T-helper 17 cell (primary cell): ENCODE data around the gene ARV1. TPM values are rescaled to one million over a fixed set of nuclear protein-coding genes. Genes with fewer than 3 reads are reported as not detected.

Source experiments
- ATAC-seq: fragments of 150-1000 bp; cut with Tn5 transposase; 2 replicates; pipeline ENCODE4 v1.10.0; 2021; ENCODE audit warnings: mild to moderate bottlenecking, moderate library complexity
- DNase-seq, 3 donors: peaks; one replicate each; pipeline versions ENCODE4 v3.0.0 to v3.0.0-alpha.2; 2020 to 2021
- H3K9me3 ChIP-seq: one replicate; pipeline ENCODE4 v1.7.0; 2013; ENCODE audit warnings: low read length, mild to moderate bottlenecking; ENCODE audit not compliant: control insufficient read depth, poor library complexity, severe bottlenecking
- H3K27ac Mint-ChIP-seq: one replicate; pipeline ENCODE4 v1.8.0; 2022; ENCODE audit warnings: mild to moderate bottlenecking, moderate library complexity, mixed read lengths
- H3K27me3 Mint-ChIP-seq: one replicate; pipeline ENCODE4 v1.8.0; 2022; ENCODE audit warnings: mixed read lengths
- H3K36me3 Mint-ChIP-seq: one replicate; pipeline ENCODE4 v1.8.0; 2022; ENCODE audit warnings: low read depth, mixed read lengths
- H3K4me1 Mint-ChIP-seq: one replicate; pipeline ENCODE4 v1.8.0; 2022; ENCODE audit warnings: mild to moderate bottlenecking, mixed read lengths
- H3K4me3 Mint-ChIP-seq: one replicate; pipeline ENCODE4 v1.8.0; 2022; ENCODE audit warnings: mild to moderate bottlenecking, moderate library complexity, mixed read lengths
- total RNA-seq, 4 donors: library from RNA in 2 of 4; stranded (reverse) in 2 of 4; gene quantifications; one replicate each; pipeline ENCODE4 v1.2.3 and lab custom pipeline; 2022 to 2026

The ARV1 gene
- total RNA-seq = 1 to 10 TPM; 5.7 to 6.7 TPM
- 6.6 to 8.3 reads per million in 2 donors for total RNA-seq (lab: John Stamatoyannopoulos, UW)

- peak within 1 kb of the TSS; percentile 98 for H3K4me3 Mint-ChIP-seq
- ATAC-seq (peak; percentile 92), DNase-seq (peak; percentile 86 to 95 (median 90))
- no peaks in the 10 kb centered on the region for H3K9me3 ChIP-seq
- no peaks in the 10 kb centered on the region for H3K27me3 Mint-ChIP-seq
- peaks cover 3% of the 10 kb centered on the region for H3K36me3 Mint-ChIP-seq
- peaks cover 33% of the 10 kb centered on the region for H3K4me1 Mint-ChIP-seq
- peak within 1 kb of the TSS; percentile 94 for H3K27ac Mint-ChIP-seq
These were observed at the start of gene ARV1, which contains the start of gene TTC13 for GRCh38 chr1:230978491-230979388. TSS of gene ARV1 (plus strand) at chr1:230979094. CDS start at chr1:230979106, 12 bp downstream. TSS of gene TTC13 (minus strand) at chr1:230978861. CDS start at chr1:230978830, 31 bp downstream.

GRCh38 chr1:230930986-230931385, 47.9 kb upstream of the ARV1 start:
- H3K27me3 Mint-ChIP-seq = no peaks in the 10 kb centered on the region
- no peak overlapping the region for H3K4me3 Mint-ChIP-seq
- H3K27ac Mint-ChIP-seq = no peak overlapping the region
- no peak for DNase-seq
- H3K9me3 ChIP-seq = no peaks in the 10 kb centered on the region
- peaks cover 12% of the 10 kb centered on the region for H3K36me3 Mint-ChIP-seq
- peaks cover 8% of the 10 kb centered on the region for H3K4me1 Mint-ChIP-seq
- no peak for ATAC-seq

GRCh38 chr1:230935852-230936251, 43.0 kb upstream of the ARV1 start:
- peaks cover 19% of the 10 kb centered on the region for H3K4me1 Mint-ChIP-seq
- no peaks in the 10 kb centered on the region for H3K27me3 Mint-ChIP-seq
- no peak for DNase-seq
- no peak for ATAC-seq
- H3K9me3 ChIP-seq = no peaks in the 10 kb centered on the region
- H3K27ac Mint-ChIP-seq = peak overlapping the region; percentile 45
- H3K4me3 Mint-ChIP-seq = no peak overlapping the region
- peaks cover 12% of the 10 kb centered on the region for H3K36me3 Mint-ChIP-seq

- H3K9me3 ChIP-seq = no peaks in the 10 kb centered on the region
- H3K4me1 Mint-ChIP-seq = peaks cover 19% of the 10 kb centered on the region
- ATAC-seq (no peak), DNase-seq (no peak)
- H3K27ac Mint-ChIP-seq = peak overlapping the region; percentile 65
- peaks cover 12% of the 10 kb centered on the region for H3K36me3 Mint-ChIP-seq
- H3K4me3 Mint-ChIP-seq = no peak overlapping the region
- H3K27me3 Mint-ChIP-seq = no peaks in the 10 kb centered on the region
These were observed 42.4 kb upstream of the ARV1 start for GRCh38 chr1:230936475-230936874.

GRCh38 chr1:230937371-230937770, 41.5 kb upstream of the ARV1 start:
- H3K4me3 Mint-ChIP-seq = no peak overlapping the region
- DNase-seq (no peak), ATAC-seq (no peak)
- H3K9me3 ChIP-seq = no peaks in the 10 kb centered on the region
- H3K27me3 Mint-ChIP-seq = no peaks in the 10 kb centered on the region
- H3K4me1 Mint-ChIP-seq = peaks cover 19% of the 10 kb centered on the region
- H3K27ac Mint-ChIP-seq = peak overlapping the region; percentile 65
- H3K36me3 Mint-ChIP-seq = peaks cover 12% of the 10 kb centered on the region

- H3K36me3 Mint-ChIP-seq = peaks cover 15% of the 10 kb centered on the region
- peaks cover 23% of the 10 kb centered on the region for H3K4me1 Mint-ChIP-seq
- H3K27me3 Mint-ChIP-seq = no peaks in the 10 kb centered on the region
- no peaks in the 10 kb centered on the region for H3K9me3 ChIP-seq
- peak overlapping the region; percentile 54 for H3K27ac Mint-ChIP-seq
- H3K4me3 Mint-ChIP-seq = no peak overlapping the region
- DNase-seq (no peak), ATAC-seq (no peak)
These were observed 39.9 kb upstream of the ARV1 start for GRCh38 chr1:230938924-230939368.

GRCh38 chr1:230939806-230940489, 38.9 kb upstream of the ARV1 start:
- ATAC-seq (no peak), DNase-seq (no peak)
- Mint-ChIP-seq H3K27ac (peak overlapping the region; percentile 54), H3K27me3 (no peaks in the 10 kb centered on the region), H3K4me3 (no peak overlapping the region), H3K4me1 (peaks cover 23% of the 10 kb centered on the region), H3K36me3 (peaks cover 15% of the 10 kb centered on the region)
- no peaks in the 10 kb centered on the region for H3K9me3 ChIP-seq

- Mint-ChIP-seq H3K27ac (no peak overlapping the region), H3K4me3 (no peak overlapping the region), H3K36me3 (peaks cover 8% of the 10 kb centered on the region), H3K4me1 (peaks cover 15% of the 10 kb centered on the region), H3K27me3 (no peaks in the 10 kb centered on the region)
- no peaks in the 10 kb centered on the region for H3K9me3 ChIP-seq
- DNase-seq = no peak
- no peak for ATAC-seq
These were observed 38.0 kb upstream of the ARV1 start for GRCh38 chr1:230940848-230941247.

GRCh38 chr1:230943048-230943593, 35.8 kb upstream of the ARV1 start:
- ATAC-seq (no peak), DNase-seq (no peak)
- H3K36me3 Mint-ChIP-seq = peaks cover 12% of the 10 kb centered on the region
- peaks cover 19% of the 10 kb centered on the region for H3K4me1 Mint-ChIP-seq
- H3K4me3 Mint-ChIP-seq = no peak overlapping the region
- H3K27me3 Mint-ChIP-seq = no peaks in the 10 kb centered on the region
- no peaks in the 10 kb centered on the region for H3K9me3 ChIP-seq
- no peak overlapping the region for H3K27ac Mint-ChIP-seq

GRCh38 chr1:230948301-230948700, 30.6 kb upstream of the ARV1 start:
- no peaks in the 10 kb centered on the region for H3K9me3 ChIP-seq
- Mint-ChIP-seq H3K27ac (peak overlapping the region; percentile 77), H3K4me1 (peaks cover 11% of the 10 kb centered on the region), H3K36me3 (peaks cover 9% of the 10 kb centered on the region), H3K4me3 (no peak overlapping the region), H3K27me3 (no peaks in the 10 kb centered on the region)
- ATAC-seq (no peak), DNase-seq (no peak)

GRCh38 chr1:230948903-230949302, 30.0 kb upstream of the ARV1 start:
- H3K36me3 Mint-ChIP-seq = peaks cover 9% of the 10 kb centered on the region
- no peaks in the 10 kb centered on the region for H3K9me3 ChIP-seq
- ATAC-seq (no peak), DNase-seq (no peak)
- H3K27me3 Mint-ChIP-seq = no peaks in the 10 kb centered on the region
- peaks cover 11% of the 10 kb centered on the region for H3K4me1 Mint-ChIP-seq
- no peak overlapping the region for H3K27ac Mint-ChIP-seq
- H3K4me3 Mint-ChIP-seq = no peak overlapping the region

GRCh38 chr1:230950404-230950803, 28.5 kb upstream of the ARV1 start:
- ATAC-seq (no peak), DNase-seq (no peak)
- peaks cover 13% of the 10 kb centered on the region for H3K36me3 Mint-ChIP-seq
- no peaks in the 10 kb centered on the region for H3K9me3 ChIP-seq
- H3K4me1 Mint-ChIP-seq = peaks cover 11% of the 10 kb centered on the region
- H3K27ac Mint-ChIP-seq = no peak overlapping the region
- no peaks in the 10 kb centered on the region for H3K27me3 Mint-ChIP-seq
- H3K4me3 Mint-ChIP-seq = no peak overlapping the region

- Mint-ChIP-seq H3K4me3 (no peak overlapping the region), H3K36me3 (peaks cover 4% of the 10 kb centered on the region), H3K27me3 (no peaks in the 10 kb centered on the region), H3K4me1 (peaks cover 11% of the 10 kb centered on the region), H3K27ac (no peak overlapping the region)
- ATAC-seq (no peak), DNase-seq (no peak)
- H3K9me3 ChIP-seq = no peaks in the 10 kb centered on the region
These were observed 21.3 kb upstream of the ARV1 start for GRCh38 chr1:230957580-230957989.
